Raji (cell line): ENCODE results near the gene RNF207.

ENCODE experiments used
- POLR2A ChIP-seq: IDR thresholded peaks from 2 replicates; pipeline ENCODE4 v1.6.1; 2011; ENCODE audit warnings: low read depth, low read length, control low read depth; ENCODE audit not compliant: insufficient read depth

The RNF207 gene

DNA sequence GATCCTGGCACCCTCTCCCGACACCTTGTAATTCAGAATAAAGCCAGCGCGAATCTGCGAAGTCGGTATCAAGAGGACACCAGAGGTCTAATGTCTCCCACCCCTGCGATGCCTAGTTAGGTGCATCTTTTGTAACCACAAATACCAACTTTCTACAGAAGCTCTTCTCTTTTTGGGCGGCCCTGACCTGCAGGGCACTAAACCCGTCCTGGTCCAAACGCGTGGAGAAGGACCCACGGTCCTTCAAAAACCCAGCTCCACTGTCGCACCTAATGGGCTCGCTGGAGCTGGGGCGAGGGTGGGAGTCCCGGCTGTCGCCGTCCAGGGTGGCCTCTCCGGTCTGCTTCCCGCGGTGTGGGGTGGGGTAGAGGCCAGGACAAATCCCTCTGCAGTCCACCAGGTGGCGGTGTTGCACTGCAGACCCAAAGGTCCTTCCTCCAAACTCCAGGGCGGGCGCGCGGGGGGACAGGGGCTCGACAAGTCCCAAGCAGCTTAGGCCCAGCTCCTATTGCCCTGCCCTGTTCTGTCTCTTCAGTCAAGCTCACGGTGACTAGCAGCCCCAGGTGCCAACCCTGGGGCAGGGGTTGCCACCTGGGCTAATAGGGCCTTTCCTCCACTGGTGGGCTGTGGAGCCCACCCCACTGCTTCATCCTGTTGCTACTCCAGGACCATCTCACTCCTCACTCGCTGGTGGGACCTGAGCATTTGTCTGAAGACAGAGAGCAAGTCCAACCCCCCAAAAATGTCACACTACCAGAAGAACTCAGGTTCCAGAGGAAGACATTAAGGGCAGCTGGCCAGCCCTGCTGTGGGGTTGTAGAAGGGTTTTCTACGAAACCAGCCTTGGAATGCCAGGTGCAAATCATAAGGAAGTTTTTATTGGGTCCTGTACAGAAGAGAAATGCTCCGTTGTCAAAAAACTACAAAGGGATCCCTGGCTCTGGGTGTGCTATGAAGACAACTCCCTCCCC is 40.9 kb downstream of the RNF207 start:
- TF ChIP-seq POLR2A, result no peak

DNA sequence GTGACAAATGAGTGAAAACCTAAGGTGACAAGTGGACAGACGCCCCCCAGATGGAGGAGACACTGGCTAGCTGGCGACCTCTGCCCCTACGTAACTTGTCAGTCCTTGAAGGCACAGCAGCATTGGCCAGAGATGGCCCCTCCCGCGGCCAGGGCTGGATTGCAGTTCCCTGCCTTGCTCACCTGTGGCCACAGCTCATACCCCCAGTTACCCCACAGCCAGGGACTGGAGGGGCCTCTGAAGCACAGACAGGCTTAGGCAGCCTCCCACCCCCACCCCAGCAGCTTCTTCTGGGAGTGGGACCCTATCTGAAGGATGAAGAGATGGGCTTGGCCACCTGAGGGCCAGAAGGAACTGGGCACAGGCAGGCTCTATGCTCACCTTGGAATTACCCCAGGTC is 41.7 kb downstream of the RNF207 start:
- TF ChIP-seq POLR2A, result no peak

DNA sequence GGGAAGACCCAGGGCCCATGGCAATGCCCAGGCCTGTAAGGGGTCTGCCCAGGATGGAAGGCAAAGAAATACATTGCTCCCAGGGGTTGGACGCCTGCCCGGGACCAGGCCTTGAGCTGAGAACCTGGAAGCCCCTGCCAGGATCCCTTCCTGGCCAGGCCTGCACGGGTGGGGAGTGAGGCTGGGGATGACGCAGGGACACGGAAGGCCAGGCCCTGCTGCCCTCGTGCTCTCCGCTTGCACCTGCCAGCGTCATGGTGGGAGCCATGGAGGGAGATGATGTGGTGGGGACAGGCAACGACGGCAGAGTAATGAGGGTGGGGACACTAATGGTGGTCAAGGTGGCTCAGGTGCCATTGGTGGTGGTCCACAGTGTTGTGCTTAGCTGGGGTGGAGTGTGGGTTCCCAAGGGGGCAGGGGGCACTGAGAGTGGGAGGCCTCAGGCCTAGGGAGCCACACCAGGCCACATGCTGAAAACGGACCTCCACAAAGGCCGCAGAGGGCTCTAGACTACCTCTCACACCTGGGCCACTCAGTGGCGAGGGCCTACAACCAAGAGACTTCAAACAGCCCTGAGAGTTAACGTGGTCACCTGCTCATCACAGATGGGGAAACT is 42.4 kb downstream of the RNF207 start:
- no peak for TF ChIP-seq POLR2A

DNA sequence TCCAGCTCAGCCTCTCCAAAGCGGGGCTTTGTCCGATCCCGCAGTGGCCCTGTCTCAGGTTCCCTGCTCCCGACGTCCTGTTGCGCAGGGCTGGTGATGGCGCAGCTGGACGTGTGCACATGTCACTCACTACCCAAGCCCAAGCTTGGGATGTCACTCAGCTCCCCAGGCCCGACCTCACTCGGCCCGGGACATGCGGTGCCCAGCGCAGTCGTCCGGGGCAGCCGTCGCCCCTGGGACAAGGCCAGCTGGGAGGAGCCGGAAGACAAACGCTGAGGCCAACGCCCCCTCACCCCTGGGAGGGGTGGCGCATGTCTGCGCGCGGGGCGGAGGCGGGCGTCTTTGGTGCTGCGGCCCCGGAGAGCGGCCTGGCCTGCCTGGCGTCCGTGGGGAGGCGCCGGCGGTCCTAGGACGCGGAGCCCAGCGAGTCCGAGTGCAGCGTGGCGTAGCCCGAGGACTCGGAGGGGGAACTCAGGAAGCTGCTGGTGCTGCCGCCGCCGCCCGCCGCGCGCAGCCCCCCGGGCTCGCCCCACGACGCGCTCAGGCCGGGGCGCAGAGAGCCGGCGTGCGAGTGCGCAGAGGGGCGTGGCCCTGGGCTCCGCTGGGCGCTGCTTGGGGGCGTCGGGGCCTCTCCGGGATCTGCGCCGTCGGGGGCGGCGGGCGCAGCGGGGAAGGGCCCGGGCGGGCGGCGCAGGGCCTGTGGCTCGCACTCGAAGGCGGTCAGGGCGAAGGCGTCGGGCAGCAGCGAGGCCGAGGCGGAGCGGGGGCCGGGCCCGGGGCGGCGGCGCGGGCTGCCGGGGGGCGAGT is 43.2 kb downstream of the RNF207 start:
- no peak for TF ChIP-seq POLR2A

DNA sequence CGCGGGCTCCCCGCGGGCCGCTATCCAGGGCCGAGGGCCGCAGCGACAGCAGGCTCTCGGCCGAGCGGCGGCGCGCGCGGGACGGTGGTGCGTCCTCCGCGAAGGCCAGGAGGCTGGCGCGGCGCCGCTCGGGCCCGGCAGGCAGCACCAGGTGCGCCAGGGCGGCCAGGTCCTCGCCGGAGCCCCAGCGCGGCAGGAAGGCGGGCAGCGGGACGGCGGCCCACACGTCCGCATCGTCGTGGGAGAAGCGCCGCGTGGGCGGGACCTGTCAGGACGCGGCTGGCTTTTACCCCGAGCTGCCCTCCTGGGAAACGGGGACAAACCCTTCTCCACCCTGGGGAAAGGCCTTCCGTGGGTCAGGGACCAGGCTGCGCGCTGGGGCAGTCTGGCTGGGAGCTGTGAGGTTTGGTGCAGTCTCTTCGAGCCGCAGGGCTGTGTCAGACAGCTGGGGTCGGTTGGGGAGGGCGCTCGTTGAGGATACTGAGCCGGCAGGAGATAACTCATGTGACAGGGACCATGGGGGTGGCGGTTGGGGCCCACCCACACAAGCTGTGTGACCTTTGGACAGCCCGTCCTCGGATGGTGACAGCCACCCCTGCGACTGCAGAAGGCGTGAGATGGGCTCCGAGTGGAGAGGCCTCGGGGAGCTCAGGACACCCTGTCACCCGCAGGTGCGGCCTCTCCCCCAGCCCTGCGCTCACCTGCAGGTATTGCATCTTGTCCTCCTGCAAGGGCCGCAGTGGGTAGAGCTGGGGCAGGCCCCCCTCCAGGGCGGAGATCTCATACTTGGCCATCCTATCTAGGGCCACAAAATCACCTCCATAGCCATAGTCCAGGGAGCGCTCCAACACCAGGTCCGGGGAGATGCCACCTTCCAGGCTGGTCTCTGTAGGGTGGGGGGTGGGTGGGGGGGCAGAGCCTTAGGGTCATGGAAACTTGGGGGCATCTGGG is 44.1 kb downstream of the RNF207 start:
- no peak for TF ChIP-seq POLR2A

DNA sequence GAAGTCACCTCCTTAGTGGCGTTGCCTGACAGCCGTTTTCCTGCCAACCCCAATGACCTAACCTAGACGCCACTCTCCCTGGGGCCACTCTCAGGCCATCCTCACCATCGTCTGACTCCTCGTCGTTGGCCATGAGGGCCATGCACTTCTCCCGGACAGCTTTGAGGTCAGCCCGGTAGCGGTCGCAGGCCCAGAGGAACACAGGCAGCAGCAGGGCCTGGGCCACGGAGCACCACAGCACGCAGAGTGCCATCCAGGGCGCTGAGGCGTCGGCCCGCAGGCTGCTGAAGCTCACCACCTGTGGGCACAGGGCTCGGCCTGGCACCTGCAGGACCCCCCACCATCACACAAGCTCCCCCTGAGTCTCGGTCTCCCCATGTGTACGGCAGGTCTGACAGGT is 45.3 kb downstream of the RNF207 start:
- TF ChIP-seq POLR2A, result no peak

DNA sequence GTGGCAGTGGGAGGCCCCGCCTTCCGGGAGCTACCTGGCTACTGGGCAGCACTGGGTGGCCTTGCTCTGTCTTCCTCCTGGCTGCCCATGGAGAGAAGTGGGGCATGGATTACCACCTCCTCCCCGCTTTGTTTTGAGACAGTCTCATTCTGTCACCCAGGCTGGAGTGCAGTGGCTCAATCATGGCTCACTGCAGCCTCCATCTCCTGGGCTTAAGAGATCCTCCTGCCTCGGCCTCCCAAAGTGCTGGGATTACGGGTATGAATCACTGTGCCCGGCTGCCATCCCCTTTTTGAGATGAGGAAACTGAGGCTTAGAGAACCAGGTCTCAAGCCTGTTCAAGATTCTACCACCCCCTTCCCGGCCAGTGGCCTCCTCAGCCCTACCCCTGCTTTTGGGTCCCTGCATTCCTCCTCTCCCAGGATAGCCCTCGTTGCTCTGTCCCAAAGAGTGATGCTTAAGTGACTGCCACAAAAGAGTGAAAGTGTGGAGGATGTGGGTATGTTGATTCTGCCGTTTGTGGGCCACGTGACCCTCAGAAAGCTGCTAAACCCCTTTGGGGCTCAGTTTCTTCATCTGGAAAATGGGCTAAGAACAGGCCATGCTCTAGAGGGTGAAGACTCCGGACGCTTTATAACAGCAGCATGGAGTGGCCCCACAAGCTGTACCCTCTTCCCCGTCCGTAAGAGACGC is 45.9 kb downstream of the RNF207 start:
- no peak for TF ChIP-seq POLR2A

DNA sequence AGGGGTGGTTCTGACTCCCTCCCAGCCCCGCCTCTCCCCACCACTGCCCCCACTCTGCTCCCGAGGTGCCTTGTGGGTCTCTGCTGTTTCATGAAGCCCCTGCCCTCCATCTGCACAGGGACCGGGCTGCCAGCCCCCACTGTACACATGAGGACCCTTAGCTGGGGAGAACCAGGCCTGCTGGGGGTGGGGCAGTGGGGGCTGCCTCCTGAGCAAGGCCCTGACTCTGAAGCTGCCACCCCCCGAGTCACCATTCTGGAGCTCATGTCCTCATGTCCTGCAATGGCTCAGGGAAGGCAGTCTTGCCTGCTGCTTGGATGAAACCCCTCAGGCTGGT is 46.4 kb downstream of the RNF207 start:
- TF ChIP-seq POLR2A, result no peak

DNA sequence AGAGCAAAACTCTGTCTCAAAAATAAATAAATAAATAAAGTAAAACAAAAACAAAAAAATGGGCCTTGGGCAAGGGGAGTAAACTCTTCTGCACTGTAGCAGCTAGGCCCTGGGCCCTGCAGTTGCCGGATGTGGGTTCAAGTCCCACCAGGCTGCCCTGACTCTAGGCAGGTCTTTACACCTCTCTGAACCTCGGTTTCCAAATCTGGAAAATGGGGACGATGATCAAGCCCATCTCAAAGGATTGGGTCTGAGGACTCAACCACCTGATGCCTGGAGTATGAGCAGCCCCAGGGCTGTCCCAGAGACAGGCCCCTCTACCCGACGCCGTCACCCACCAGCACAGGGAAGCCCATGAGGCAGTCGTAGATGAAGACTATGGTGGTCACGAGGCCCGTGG is 47.5 kb downstream of the RNF207 start:
- no peak for TF ChIP-seq POLR2A

DNA sequence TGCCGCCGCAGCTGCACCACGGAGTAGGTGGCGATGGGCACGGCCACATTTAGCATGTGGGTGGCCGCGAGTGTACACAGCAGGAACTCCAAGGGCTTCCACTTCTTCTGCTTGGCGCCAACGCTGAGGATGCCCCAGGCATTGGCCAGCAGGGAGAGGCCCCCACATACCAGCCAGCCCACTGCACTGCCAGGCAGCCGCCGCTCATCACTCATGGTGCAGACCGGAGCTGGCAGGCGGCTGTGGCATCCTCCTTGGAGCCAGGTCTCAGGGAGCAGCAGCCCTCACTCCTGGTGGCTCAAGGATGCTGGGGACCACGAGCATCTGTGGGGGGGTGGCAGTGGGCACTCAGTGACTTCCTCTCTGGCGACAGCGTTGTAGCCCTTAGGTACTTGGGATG is 48.8 kb downstream of the RNF207 start:
- no peak for TF ChIP-seq POLR2A

DNA sequence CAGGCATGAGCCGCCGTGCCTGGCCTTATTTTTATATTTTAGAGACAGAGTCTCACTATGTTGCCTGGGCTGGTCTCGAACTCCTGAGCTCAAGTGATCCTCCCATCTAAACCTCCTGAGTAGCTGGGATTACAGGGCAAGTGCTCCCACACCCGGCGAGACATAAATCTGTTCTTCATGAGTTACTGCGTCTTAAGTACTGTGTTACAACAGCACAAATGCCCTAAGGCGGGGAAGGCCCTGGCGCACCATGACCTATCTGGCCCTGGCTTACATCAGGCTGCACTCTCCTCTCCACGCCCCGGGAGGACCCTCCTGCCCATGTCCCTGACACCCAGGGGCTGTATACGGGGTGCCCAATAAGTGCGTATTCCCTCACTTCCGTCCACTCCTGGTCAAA is 50.7 kb downstream of the RNF207 start:
- no peak for TF ChIP-seq POLR2A

DNA sequence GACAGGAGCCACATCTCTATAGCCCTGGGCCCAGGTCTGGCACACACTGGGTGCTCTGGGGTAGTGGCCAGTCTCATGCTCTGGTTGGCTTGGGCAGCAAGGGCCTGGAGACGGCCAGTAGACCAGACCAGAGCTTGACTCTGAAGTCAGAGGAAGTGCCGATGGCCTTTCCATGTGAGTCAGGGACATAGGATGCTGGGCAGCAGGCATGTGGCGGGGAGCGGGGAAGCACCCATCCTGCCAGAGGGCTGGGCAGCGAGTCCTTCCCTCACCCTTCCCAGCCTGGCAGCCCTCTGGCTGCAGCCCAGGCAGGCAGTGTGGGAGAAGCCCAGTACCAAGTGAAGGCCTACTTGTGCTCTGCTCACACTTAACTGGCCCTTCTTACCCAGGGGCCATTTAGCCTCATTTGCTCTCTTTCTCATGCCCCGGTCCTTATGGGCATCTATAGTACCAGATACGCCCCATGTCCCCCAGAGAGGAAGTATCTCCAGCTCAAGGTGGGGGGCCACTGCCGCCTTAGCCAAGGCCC is 51.7 kb downstream of the RNF207 start:
- no peak for TF ChIP-seq POLR2A

DNA sequence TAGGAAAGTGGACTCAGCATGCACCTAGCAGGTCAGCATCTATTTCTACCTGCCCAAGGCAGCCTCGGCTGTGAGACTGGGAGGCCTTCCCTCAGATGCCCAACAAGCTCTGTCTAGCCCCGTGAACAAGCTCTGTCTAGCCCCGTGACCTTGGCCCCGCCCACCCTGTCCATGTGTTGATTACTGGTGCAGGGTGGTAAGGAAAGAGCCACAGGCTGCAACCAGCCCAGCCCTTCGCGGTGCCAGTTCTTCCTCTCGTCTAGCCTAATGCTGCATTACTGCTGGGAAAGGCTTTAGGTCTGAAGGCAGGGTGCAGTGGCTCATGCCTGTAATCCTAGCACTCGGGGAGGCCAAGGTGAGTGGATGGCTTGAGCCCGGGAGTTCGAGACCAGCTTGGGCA is 52.8 kb downstream of the RNF207 start:
- TF ChIP-seq POLR2A, result no peak

DNA sequence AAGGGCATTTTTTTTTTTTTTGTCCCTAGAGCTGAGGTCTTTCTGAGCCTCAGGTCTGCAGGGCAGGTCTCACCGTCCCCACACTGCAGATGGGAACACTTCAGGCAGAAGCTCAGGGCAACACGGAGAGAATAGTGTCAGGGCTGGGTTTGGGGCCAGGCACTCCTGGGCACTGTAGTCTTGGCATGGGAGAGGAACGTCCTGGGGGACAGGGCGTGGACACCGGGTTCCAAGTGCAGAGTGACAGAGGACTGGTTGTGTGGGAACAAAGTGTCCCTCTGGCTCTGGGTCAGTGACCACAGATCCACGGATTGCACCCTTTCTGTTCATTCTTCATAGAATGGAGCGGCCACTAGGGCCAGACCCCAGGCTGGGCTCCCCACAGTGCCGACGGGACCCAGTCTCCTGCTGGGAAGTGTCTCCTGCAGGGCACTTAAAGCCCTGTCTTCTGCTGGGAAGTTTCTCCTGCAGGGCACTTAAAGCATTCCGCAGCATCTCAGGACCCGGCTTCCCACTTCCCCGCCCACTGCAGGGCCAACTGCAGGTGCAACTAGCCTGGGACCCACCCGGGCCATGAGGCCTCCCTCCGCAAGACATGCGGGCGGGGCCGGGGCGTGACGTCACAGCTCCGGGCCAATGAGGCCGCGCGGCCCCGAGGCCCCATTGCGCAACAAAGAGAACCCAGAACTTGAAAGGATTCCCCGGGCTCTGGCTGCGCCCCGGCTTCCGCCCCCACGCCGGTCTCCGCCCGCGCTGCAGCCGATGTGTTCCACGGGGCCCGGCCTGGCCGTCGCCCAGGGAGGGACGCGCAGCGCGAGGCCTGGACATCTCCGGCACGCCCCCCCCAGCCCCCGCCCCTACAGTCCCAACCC is 53.8 kb downstream of the RNF207 start:
- no peak for TF ChIP-seq POLR2A
